Left forelimb (tissue), 1 donor: Measurements from ENCODE around the gene CPB1.
"Not testable (repeated sequence)": the region's sequence is repeated elsewhere in the genome, so short reads cannot be mapped to it uniquely, and the experiment has no call there.

Experiments
- DNase-seq: peaks from one replicate; pipeline ENCODE4 v3.0.0-alpha.2; 2018; ENCODE audit warnings: low spot score

CPB1 gene

DNA sequence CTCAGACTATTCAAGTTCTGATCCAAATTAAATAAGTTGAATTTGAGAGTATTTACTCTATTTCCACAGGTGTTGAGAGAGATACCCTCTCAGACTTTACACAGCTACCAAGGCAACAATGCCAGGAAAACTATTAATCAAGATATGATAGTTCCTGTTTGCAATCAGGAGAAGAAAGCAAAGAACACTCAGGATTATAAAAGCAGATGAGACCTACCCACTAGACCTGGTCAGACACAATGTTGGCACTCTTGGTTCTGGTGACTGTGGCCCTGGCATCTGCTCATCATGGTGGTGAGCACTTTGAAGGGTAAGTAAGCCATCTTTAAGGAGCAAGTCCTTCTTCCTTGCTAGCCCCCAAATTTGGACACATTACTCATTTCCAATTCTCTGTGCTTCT, at the start of gene CPB1:
Gene CPB1, plus strand, starts transcription at position 227 of the 400 bp plus-strand sequence. Its CDS starts 13 bp downstream, at position 240.
- no peak for DNase-seq

DNA sequence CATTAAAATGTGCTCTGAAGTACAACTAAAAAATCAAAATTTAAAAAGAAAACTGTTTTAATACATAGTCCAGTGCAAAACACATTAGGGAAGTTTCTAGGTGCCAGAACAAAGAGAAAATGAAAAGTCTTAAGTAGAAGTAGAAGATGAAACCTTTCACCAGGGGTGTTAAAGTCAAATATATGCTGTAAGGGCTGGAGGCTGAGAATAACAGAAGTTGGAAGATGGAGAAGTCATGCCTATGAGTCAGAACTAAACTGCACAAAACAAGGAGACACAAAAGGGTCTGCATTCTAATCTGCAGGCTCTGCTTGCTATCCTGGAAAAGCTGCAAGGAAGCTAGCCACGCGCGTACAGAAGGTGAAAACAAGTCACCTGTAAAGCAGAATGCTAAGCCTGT, 48.7 kb upstream of the CPB1 start:
- DNase-seq = no peak

DNA sequence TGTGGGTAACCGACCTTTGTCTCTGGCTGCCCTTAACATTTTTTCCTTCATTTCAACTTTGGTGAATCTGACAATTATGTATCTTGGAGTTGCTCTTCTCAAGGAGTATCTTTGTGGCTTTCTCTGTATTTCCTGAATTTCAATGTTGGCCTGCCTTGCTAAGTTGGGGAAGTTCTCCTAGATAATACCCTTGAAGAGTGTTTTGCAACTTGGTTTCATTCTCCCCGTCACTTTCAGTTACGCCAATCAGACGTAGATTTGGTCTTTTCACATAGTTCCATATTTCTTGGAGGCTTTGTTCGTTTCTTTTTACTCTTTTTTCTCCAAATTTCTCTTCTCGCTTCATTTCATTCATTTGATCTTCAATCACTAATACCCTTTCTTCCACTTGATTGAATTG, 42.6 kb upstream of the CPB1 start:
- not testable (repeated sequence) for DNase-seq

DNA sequence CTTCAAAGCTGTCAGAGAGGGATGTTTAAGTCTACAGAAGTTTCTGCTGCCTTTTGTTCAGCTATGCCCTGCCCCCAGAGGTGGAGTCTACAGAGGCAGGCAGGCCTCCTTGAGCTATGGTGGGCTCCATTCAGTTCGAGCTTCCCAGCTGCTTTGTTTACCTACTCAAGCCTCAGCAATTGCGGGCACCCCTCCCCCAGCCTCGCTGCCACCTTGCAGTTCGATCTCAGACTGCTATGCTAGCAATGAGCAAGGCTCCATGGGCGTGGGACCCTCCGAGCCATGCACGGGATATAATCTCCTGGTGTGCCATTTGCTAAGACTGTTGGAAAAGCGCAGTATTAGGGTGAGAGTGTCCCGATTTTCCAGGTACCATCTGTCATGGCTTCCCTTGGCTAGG, 41.5 kb upstream of the CPB1 start:
- not testable (repeated sequence) for DNase-seq

DNA sequence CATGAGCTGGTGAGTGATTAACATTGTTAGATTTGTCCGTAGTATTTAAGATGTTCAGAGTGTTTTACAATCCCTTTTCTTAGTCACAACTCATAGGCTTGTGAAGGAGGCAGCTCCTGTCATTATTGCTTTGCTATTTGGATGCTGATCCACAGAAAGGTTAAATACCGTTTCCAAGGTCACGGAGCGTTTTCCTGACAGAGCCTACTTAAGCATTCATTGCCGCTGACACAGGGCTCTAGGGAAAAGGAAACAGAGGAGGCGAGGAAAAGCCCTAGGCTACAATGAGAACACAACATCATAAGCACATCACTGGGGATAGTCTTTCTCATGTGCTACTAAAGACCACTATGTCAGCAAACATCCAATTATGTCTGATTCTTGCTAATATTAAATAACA, 38.5 kb upstream of the CPB1 start:
- no peak for DNase-seq

DNA sequence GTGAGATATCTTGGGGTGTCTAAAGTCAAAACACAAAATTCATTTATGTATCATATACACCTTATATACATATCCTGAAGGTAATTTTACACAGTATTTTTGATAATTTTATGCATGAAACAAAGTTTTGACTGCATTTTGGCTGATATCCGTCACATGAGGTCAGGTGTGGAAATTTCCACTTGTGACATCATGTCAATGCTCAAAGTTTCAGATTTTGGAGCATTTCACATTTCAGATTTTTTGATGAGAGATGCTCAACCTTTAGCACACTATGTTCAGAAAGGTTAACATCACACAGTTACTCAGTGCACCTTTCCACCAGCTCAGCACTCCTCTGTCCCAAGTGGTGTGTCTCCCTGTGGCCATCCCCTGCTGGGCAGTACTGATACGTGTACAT, 37.7 kb upstream of the CPB1 start:
- no peak for DNase-seq

DNA sequence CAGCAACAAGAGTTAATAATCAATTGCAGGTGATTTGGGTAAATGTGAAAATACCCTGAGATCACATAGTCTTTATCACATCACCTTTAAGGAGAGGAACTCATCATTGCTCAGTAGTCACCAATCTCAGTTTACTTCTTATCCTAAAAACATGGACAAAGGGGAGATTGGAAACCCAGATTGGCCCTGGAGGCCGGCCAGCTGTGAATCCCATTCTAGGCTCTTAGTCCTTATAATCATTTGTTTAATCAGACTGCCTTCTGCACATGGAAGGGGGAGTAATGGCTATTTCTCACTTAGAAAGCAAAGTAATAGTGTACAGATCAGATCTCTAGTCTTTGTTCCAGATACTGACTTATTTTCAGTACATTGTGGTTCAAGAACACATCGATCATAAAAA, 37.2 kb upstream of the CPB1 start:
- no peak for DNase-seq

DNA sequence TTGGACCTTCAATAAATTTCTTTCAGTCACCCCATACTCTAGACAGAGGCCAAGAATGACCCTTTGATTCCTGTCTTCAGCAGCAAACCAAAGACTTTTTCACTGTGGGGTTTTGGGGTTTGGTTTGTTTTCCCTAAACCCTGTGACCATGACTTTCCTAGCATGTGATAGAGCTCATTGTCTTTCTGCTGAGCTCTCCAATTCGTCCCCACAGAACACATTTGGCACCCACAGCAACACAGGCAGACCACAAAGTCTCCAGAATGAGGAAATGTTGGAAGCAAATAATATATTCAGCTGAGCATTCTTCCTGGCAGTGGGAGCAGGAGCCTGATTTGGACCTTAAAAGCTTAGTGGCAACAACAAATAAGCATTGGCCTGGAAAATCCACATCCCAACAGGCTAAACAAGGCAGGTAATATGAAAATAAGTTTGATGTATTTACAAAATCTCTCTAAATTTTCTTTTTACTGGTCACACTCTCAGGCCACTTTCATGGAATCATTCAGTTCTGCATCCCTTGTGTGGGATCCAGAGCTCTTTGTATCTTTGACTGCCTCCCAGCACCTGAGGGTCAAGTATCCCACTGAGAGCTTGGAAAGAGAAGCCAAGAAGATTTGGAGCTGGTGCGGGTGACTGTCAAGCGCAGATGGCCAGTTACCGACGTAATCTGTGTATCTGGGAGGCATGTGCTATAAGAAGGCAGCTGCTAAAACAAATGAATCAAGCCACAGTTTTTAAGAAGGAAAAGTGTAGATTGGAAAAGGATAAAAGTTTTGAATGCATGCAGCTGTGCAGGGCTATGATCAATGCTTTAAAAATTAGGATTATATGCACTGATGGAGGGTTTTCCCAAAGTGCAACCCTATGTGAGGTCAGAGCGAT, 36.5 kb upstream of the CPB1 start:
- peak; percentile 75 for DNase-seq

DNA sequence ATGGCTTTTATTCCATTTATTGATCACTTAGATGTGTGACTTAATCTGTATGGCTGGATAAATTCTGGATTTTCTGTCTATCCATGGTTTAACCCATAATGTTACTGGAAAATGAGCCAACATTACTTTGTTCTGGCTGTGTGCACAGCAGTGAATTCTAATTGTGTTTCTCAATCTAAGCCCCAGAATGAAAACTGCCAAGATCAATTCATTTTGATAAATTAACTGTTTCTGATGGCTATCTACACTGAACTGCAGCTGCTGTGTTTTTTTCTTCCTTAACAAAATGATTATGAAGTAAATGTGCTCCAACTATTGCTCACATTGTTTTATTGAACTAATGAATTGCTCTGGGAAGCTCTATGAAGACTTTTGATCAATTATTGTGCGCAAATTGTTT, 35.7 kb upstream of the CPB1 start:
- no peak for DNase-seq

DNA sequence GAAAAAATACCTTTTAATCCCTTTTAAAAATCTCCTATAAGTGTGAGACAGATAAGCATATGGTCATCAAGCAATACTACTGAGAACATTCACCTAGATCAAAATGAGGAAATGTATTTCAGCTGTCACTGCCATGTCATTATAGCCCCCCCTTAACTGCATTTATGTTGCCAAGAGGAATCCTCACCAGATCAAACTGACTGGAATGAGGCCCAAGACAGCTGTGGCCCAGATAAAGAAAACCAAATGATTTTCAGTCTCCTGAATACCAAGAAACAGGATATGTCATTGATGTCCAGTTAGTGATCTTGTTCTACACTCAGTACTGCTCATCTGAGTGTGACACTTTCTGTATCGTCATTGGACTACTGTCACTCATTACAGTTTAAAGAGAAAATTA, 35.1 kb upstream of the CPB1 start:
- DNase-seq = no peak

DNA sequence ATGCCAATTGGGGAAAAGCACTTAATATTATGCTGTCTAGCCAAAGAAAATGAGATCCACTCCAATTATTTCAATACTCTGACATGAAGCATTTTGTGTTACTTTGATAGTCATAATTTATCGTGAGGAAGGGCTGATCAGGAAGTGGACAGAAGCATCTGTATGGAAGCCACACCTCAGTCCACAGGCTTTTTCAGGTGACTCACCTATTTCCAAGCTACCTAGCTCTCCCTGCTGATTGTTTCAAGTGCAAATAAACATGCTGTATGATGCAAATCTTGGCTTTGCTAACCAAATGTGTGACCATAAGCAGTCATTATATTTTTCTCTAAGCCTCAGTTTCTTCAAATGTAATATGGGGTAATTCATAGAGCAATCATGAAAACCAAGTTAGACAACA, 30.8 kb upstream of the CPB1 start:
- DNase-seq = no peak

DNA sequence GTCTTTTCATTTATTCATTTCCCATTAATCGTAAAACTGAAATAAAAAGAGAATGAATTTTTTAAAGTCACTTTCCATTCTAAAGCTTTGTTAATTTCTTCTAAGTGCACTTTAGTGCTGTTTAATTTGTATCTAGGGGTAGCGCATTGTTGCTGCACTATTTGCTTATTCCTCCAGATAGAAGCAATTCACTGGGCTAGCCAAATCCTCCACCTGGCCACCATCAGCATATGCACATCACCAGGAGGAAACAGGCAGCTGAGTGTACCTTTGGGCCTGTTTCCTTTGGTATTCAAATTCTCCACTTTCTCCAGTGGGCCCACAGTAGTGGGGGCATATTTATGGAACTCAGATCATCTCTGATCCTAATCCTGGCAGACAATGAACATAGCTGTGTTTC, 29.8 kb upstream of the CPB1 start:
- DNase-seq = no peak

DNA sequence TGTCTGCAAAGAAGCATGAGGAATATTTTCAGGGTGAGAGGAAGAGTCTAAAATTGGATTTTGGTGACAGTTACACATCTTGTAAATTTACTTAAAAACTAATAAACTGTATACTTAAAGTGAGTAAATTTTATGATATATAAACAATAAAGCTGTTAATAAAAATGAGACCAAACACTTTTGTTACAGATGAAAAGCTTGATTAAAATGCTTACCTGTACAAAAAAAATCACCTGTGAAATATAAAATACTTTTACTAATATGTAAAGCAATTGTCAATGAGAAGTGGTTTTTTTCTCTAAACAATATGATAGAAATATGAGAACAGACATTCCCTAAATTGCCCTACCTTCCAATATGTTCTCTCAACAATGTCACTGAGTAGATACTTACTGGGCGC, 27.2 kb upstream of the CPB1 start:
- no peak for DNase-seq

DNA sequence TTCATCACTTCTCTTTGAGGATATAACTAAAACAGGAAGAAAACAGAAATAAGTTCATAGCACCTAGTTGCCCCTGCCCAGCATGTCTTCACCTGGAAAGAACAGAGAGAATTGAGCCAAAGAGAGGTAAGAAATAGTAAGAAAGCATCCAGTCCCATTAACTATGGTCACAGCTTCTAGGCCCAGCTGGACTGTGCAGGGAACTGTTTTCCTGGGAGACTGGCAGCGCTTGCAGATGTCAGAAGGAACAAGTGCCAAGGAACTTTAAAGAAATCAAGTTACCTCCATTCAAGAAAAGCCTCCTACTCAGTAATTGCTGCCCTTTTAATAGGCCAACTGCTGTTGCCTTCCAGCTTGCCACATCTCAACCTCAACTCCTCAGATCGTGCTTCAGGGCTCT, 17.8 kb upstream of the CPB1 start:
- no peak for DNase-seq

DNA sequence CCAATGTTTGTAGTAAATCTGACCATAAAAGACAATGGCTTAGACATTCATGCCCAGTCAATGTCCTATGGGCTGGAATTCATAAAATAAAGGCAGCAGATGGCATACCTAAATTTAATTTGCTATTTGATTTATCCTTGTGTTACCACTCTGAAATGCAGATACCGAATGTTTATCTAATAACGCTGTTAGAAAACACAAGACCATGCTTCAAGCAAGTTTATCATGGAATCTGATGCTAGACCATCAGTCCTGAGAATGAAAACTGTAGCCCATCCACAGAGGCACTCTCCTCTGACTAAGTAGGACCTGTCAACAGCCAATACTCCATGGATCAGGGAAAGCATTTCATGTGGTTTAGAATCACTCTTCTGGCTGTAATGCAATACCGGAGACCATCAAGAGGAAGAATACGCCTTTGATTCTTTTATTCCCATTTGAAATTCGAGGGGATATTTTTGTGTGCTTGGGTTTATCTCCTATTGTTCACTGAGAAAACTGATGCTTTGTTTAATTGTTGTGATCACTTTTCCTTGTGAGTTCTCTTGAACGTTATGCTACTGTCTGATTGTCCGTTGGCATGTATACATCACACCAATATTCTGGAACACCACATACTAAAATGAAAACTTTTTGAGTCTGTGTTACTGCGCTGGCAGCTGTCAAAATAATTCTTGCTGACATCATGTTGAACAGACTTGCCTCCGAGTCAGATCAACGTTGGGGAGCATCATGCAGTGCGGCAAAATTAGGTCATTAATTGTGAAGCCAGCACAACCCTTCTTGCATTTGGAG, 12.1 kb upstream of the CPB1 start:
- no peak for DNase-seq

DNA sequence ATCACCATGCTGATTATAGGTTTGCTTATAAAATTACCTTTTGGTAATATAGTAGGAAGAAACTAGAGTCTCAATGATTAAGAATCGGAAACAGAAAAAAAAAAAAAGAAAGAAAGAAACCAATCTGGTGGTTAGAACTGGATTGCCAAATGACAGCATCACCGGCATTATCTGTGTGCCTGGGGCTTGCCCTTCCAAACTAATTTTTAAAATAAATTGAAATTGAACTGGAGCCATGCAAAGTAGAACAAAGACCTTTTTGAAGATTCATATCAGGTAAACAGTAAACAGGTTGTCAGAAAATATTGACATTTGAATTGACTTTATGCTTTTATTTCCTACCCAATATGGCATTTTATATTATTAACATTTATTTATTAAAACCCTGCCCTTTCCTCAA, 11.2 kb upstream of the CPB1 start:
- no peak for DNase-seq

DNA sequence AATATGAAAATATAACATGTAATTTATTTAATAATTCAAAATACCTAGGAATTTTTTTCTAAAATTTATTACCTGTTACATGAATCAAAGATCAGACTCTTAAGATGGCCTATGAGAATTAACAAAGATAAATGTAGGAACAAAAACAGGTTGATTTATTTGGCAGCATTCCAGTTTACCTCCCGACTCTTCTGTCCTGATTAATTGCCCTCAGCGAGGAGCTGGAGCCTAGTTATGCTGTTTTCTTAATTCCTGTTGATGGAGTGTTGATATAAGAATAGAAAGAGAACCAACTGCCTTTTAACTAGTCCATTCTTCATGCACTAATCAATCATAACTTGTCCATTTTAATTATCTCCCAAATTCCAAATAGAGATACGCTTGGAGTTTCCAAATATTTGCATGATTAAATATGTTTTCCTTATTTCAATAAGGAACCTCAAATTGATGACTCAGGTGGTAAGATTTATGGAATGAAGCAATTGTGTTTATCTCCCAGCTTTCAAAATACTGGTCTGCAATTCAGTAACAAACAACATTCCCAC, 10.6 kb upstream of the CPB1 start:
- DNase-seq = no peak

DNA sequence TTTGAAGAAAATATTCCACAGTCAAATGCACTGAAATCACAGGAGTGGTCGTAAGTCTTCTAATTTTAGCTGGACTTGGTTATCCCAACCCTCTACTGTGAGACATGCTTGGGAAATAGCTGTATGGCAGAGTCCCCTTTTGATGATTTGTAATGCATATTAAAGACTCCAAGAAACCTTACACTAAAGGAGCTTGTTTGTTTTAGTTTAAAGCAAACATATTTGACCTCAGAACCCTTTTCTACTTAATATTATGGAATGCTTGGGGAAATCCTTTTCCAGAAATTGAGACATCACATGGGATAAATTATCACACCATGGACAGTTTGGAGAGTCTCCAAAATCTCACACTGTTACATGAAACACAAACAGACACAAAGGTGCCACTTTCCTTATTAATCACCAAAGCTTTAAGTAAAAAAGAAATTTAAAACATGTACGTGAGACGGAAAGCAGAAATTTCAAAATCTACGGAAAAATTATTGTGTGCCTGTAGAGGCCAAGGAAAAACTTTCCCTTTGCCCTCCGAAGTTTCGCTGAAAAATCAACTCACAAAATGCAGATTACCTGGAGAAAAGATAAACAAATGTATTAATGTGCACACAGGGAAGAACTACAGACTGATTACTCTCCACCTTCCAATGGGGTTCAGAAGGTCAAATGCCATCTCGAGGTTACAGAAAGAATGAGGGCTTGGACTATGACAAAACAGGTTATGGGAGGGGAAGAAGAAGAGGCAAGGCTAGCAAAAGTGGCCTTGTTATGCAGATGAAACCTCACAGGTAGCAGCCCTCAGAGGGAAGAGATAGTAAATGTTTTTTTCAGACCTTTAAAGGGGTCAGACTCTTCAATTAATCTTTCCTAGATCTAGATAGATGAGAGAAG, 7.0 kb upstream of the CPB1 start:
- DNase-seq = no peak

DNA sequence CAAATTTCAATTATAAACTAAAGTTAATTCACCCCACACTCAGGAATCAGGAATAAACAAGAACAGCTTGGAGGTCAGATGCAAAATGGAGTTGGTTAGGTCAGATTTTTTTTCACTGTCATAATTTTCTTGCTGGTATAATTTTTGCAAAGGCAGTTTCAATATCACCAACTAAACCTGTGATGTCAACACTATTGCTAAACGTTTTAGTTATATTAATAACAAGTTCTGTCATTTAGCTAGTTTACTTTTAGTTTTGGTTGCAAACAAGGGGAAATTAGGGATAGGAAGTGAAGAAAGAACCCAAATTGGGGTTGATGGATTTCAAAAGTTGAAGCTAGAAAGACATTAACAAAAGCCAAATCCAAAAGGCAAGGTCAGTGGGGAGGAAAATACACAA, 4.6 kb upstream of the CPB1 start:
- DNase-seq = no peak

DNA sequence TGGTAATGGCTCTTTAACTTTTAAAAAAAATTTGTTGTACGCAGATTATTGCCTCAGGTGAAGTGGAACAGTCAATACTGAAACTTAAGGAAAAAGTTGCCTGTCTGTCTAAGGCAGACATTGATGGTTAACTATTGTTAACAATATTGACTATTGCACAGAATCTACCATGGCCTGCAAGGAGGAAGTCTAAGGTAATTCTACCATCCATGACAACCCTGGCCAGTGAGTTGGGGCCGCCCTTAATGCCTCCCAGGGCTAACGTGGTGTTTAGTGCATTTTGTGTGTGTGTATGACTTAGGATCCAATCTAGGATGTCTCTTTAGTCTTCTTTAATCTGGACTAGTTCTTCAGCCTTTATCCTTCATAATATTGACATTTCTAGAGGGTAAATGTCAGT, 2.1 kb upstream of the CPB1 start:
- no peak for DNase-seq

DNA sequence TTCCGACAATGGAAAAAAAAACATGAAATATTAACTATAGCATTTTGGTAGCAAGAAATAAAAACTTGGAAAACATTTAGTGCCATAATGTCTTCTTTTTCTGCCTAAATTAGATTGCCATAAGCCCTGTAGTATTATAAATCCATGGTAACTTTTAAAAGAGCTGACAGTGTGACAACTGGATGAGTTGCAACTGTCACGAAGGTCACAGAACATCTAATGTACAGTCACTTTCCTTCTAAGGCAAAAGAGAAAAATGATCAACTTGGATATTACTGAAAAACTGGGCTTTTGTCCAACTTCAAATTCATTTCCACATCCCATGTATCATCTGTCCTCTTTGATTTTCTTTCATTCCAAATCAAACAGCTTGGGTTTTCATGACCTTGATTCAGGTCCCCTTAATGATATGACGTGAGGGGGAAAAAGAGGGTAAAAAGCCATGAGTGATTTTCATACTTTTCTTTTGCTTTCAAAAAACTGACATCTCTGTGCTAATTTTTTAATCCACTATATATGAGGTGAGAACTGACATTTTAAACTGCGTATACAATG, 602 bp downstream of the CPB1 start:
- DNase-seq = no peak

DNA sequence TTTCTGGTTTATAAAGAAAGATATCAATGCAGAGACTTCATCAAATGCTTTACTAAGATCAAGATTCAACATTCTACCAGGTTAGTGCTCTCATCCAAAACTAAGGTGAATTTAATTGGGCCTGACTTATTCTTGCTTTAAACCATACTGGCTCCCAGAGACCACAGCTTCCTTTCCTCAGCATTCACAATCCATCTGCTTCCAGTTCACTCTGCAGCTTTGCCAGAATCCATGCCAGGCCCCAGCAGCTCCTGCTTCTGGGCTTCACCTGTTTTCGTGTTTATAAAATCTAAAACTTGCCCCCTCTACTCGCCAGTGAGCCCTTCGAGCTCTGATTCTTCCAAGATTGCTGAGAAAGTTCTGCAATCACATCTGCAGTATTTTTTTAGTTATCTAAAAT, 2.3 kb downstream of the CPB1 start:
- no peak for DNase-seq
